Hematopoietic multipotent progenitor cell treated with erythropoietin and hydrocortisone succinate and interleukin-3 and kit ligand, for 8 days (in vitro differentiated cells): Measurements from ENCODE around the gene DST.

ENCODE experiments used
- DNase-seq: peaks from one replicate; pipeline ENCODE4 v3.0.0-alpha.2; 2015

Gene DST

DNA sequence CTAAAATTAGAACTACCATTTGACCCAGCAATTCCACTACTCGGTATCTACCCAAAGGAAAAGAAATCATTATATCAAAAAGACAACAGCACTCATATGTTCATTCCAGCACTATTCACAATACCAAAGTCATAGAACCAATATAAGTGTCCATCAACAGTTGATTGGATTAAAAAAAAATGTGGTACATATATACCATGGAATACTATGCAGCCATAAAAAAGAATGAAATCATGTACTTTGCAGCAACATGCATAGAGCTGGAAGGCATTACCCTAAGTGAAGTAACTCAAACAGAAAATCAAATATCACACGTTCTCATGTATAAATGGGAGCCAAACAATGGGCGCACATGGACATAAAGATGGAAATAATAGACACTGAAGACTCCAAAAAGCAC, 163.3 kb downstream of the DST start:
- no peak for DNase-seq

DNA sequence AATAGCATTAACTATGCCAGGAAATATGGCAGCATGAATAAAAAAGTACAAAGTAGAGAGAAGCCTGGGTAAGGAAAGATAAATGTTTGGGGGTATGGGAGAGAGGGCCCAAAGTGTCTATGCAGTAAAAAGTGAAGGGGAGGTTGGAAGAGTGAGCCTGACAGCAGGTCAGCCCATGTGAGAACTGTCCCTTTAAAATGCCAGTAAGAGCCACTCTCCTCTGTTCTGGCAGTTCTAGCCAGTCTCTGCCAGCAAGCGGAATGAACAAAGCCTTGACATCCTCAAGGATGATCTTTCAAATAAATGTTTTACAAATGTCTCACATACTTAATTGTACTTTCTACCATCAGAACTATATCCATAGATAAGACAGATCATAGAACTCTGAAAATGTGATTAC, 164.5 kb downstream of the DST start:
- DNase-seq: no peak

GRCh38 chr6:56477241-56477640, 165.4 kb downstream of the DST start:
- no peak for DNase-seq

GRCh38 chr6:56475736-56476457, 166.8 kb downstream of the DST start:
- no peak for DNase-seq

DNA sequence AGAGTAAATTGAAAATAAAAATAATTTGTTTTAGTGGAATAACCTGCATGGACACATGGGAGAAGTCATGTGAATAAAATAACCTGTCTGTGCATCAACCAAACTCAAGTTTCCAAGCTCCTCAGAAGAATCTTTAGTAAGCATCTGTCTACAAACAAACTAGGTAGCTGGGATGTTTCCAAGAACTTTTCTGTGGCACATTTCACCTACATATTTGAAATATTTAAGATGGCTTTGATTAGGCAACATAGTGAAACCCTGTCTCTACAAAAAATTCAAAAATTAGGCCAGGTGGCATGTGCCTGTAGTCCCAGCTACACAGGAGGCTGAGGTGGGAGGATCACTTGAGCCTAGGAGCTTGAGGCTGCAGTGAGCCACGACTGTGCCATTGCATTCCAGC, 168.2 kb downstream of the DST start:
- no peak for DNase-seq

DNA sequence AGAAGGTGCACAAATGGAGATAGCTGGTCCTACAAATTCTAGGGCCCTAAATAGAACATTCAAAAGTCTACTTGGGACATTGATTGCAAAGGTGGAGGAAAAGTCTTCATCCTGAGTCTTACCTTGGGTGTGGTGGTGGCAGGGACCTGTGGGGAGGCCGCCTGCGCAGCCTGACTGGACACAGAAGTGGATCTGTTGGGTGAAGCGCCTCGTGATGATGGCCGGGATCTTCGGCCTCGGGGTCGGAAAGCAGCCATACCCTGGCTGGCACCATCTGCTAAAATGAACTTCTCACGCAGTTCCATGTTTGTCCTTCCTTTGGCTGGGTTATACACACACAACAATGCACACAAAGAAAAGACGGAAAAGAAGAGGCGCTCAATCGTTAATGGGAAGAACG, 179.2 kb downstream of the DST start:
- no peak for DNase-seq

DNA sequence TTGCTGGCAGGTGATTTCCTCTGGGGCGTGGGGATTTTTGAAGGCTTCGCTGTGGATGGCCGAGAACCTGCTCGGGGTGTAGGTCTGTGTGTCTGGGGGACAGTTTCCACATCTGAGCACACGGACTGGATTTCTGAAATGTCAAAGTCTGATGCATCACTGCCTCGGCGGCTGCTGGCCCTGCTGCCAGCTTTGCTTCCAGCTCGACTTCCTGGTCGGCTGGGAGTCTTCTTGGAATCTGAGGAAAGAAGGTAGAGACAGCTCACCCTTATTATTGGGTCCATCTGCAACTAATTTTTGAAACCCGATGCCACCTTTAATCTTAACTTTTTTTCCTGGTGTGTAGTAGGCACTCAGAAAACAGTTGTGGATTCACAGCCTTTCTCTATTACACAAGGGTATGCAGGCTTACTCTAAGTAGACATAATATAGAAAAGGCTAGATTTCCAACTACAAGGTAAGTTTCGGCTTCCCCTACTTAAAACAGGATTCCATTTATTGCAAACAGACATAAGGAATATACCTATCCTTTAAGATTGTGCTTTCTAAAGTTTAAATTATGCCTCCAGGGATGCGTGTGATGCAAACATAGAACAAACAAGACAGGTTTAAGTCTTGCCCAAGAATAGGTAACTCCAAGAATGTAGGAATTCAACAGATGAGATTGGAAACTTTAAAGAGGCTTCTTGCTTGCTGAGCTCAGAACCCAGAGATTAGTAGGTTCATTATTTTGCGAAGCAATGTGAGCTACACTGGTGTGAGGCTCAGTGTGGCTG, 183.5 kb downstream of the DST start:
- no peak for DNase-seq

- DNase-seq: no peak
These were observed 184.3 kb downstream of the DST start for GRCh38 chr6:56458324-56458884.

GRCh38 chr6:56456785-56457184, 185.9 kb downstream of the DST start:
- DNase-seq: no peak

DNA sequence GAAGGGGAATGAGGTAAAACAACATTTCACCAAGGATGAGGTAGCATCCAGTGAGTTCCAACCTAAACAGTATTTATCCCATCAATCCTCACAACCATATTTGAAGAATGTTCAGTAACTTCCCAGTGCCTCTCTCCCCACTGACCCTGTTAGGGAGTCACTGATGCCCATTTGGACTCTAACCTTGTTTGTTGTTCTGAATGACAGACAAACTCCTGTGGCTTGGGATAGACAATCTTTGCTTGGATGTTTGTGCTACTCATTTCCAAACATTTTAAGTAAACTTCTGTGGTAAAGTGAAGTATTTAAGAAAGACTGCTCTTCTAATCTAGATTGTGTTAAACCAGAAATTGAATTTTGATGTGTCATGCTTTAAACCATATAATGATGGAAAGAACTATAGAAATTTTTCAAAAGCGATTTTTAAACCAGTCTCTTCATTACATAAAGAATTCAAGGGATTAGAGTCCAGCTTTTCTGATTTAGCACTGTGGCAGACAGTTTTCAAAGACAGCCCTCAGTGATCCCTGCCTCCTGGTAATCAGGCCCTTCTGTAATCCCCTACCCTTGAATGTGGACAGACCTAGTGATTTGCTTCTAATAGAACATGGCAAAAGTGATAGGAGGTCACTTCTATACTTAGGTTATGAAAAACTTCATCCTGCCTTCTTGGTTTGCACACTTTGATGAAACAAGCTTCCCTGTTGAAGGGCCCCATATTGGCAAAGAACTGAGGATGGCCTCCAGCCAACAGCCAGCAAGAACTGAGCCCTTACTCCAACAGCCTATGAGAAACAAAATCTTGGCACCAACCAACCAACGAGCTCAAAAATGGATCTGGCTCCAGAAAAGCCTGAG, 191.6 kb downstream of the DST start:
- no peak for DNase-seq

DNA sequence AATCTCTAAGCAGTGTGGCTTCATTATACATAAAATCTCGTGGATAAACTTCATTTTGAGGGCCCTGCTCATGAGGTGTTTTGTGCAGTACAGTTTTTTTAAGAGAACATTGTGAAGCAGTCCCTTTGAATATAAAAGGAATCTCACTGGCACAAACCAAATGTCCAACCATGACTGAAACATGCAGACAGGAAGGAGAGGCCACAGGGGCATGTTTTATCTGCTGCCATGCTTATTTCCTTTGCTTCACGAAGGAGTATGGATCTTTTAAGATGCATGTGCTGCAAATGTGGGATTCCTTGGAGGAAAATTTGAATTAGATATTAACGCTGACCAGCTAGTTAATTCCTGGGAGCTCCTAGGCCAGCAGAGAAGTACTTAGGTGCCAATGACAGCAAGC, 192.3 kb downstream of the DST start:
- DNase-seq: no peak

DNA sequence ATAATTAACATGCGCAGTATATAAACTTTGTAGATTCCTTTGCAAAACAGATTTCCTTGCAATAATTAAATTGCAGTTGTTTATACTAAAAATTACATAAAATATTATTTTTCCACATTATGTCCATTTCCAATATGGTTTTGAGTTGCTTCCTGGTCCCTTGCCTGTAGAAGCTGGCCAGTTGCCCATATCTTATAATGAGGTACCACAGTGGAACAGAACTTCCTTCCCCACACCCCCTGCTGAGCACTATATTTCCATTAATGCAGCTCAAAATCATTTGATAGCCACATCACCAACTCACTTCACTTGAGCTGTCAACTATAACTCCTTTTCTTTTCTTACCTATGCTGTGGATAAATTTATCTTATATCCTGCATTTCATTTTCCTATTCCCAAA, 194.6 kb downstream of the DST start:
- no peak for DNase-seq

DNA sequence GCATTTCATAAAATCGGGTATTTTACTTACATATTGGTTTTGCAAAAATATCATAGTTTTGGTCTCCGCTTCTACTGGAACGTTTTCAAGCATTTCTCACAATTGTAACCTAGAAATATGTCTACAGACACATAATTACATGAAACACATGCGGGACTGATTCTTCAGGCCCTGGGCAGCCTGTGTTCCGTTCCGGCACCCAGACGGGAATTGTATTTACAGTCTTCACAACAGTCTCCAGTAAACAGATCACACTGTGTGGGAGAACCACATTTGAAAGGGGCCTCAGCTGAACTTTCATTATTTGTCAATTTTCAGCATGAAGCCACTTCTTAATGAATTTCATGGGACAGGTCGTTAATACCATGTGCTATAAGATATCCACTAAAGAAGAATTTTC, 196.9 kb downstream of the DST start:
- DNase-seq: no peak

DNA sequence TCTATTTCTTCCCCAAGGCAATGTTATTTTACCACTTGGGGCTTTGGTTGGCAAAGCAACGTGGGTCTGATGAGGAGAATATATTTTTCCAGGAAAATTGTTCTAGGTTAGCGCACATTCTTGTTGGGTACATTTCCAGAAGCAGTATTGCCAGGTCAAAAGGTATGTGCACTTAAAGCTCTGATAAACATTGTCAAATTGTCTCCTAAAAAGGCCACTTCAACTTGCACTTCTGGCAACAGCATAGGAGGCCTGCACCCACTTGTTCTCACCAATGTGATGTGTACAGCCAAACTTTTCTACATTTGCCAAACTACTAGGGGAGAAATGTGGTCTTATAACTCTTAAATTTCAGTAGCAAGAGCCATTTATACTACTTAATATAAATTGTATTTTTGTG, 197.8 kb downstream of the DST start:
- DNase-seq: no peak

- DNase-seq: peak; percentile 12
These were observed 202.1 kb downstream of the DST start for GRCh38 chr6:56440551-56440981.

DNA sequence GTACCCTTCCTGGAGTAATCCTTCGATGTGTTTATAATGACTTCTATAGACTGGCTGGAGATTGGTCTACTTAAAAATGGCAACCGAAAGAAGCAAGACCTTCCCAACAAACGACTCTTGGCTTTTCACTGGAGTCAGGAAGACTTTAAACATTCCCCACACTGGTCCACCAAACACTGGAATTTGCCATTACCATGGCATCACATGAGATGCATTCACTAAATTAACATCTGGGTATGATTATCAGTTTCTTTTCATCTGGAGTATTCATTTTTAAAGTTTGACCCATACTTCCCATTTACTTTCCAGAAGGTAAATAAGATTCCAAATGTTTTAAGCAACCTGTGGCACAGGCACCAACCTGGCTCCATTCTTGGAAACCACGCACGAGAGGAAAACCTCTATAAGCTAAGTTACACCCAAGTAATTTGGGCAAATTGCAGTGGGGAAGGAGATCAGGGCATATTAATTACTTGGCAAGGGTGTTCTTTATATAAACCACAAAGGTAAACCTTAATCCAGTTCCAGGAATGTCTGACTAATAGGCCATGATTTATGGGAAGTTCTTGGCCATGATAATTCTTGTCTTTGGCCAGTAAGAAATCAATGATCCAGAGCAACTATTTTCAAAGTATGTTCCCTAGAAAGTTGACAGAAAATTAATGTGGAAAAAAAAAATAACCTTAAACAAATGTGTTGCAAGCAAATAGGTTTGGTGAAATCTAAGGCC, 205.4 kb downstream of the DST start:
- no peak for DNase-seq

DNA sequence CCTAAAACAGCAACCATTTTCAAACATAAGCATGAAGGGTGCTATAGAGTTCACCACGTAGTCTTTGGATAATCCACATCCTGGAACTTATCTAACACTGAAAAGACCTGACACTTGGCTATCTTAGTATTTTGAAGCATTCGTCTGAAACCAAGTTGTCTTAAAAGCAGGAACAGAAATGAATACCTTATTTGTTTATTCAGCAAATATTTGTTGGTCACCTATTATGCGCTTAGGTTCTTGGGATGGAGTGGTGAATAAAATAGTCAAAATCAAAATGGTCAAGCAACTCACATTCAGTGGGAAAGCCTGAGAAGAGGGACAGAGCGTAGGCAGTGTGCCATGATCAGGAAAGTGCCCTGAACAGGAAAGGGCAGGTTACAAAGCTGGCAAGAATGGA, 206.9 kb downstream of the DST start:
- DNase-seq: no peak

GRCh38 chr6:56435326-56435725, 207.4 kb downstream of the DST start:
- DNase-seq: no peak

DNA sequence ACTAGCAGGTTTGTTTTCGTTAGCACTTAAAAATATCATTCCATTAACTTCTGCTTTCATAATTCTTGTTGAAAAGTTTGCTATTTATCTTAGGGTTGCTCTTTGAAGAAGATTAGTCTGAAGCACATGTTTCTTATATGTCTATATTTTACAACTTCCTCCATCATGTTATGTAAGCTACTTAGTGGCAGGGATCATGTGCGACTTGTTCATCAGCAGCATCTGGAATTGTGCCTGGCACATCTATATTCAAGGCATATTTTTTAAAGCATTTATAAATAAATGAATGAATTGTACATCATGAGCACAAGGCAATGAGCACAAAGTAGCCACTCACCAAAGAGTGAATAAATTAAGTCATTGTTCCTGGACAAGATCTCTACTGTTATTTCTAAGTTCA, 208.1 kb downstream of the DST start:
- no peak for DNase-seq

DNA sequence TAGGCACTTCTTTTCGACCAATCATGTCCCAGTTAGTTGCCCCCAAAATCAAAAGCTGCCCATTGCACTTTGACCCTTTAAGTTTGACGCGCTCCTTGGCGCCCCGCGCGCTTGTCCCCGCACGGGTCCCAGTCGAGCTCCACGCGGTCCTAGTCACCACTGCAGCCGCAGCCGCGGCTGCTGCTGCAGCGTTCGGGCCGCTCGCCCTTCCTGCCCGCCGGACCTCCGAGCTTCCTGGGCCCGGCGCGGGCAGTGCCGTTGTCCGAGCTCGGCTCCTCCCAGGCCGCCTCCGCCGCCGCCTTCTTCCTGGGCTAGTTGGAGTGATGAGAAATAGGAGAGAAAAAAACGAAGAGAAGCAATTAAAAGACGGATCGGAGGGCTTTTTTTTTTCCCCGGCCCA, 209.6 kb downstream of the DST start:
- DNase-seq: no peak

DNA sequence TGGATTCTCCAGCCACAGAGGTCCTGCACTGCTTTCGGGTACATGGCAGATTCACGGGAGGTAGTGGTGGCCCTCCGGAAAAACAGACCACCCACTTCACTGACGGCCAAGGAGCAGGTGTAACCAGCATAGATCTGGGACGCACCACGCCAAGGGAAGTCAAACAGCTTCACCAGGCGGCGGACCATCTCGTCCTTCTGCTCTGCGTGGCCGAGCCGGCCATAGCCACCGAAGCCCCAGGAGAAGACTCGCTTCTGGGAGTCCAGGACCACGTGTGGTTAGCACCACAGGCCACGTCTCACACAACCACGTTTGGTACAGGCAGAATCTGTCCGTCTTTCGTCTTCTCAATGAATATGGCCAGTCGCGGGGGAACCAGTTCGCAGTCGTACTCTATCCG, 210.5 kb downstream of the DST start:
- no peak for DNase-seq
